ENCODE results near the gene BABAM2.

The BABAM2 gene

DNA sequence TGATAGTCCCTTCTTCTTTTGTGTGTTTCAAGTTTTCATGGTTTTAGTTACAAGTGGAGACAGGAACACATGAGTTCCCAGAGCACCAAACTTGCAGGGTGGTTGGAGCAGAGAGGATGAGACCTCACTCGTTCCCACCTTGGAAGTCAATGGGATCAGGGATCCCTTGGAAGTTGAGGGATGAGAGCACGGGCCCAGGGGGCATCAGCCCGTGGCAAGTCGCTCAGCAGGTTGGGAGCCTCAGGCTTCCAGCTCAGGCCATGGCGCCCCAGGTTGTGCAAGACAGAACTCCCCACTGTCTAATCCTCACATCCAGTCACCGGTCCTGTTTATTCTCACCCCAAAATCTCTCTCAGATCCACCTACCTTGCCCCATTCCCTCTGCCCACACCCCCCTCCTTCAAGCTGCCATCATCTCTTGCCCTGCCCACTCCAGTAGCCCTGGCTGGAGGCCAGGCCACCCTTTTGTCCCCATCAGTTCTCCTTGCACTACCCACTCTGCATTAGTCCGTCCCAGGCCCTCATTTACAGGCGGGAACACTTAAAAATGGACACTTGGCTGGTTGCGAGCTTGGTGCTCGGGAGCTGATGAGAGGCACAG, 464.5 kb downstream of the BABAM2 start:
- no peak for DNase-seq

DNA sequence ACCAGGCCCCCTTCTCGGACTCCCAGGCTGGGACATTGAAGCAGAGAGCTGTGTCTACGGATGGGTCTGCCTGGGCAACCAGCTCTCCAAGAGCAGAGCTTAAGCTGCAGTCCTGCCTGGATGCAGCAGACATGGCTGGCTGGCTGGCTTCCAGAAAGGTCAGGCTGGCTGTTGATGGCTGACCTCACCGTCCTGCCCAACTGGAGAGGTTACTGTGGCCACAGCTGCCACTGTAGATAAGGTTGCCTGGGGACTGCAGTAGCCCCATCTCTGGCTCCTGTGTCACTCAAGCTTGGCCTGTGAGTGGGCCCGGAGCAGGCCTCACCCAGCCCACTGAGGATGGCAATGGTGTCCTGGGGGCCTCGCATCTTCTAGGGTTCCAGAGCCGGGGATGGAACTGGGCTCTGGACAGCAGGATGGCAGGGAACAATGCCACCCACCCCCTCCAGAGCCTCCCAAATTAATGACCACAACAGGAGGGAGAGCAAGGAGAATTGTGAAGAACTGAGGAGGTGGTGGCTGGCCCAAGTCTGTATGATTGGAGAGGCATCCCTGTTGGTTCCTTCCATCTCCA, 465.1 kb downstream of the BABAM2 start:
- no peak for DNase-seq

DNA sequence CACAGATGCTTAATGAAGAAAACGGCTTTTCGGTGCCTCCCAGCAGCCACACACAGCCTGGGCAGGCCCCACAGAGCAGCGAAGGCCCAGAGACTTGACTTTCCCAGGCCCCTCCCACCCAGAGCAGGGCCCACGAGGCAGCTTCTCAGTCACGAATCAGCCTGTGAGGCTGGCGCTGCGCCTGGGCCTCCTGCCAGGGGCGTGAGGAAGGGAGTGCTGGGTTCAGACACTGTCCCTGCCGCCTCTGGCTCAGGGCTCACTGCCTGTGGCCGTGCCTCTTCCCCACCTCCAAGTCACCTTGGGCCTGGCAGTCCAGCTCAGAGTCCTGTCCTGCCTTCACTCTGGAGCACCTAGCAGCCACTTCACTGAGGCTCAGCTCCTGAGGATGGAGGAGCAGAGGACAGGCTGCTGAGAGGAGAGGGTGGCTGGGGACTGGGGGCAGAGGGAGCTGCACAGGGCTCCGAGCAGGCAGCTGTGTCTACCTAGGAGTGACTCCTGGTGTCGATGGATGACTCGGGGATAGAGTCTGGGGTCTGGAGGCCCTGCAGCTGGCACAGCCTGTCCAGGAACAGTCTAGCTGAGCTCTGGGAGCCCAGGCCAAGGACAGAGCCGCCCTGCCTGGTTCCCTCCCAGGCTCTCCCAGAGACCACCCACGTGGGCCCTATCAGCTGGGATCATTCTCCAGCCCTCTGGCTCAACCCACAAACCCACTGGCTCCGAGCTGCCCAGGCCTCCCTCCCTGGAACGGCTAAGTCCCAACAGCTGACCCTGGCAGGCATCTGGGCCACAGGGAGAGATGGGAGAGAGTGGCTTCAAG, 465.8 kb downstream of the BABAM2 start:
- DNase-seq: peak; percentile 91

DNA sequence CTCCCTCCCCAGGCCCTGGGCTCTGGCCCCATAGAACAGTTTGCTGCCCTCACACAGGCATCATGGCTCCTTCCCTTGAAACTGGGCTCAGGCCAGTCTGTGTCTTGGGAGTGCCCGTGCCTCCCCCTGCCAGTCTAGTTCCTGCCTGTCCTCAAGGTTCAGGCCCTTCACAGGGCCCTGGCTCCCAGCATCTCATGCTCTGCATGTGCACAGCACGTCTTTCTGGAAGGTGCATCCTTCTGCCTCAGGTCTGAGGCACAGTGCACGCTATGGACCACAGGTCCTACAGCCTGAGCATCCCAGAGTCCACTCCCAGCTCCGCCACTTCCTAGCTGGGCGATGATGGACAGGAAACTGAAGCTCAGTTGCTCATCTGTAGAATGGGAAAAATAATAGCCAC, 466.5 kb downstream of the BABAM2 start:
- no peak for DNase-seq

DNA sequence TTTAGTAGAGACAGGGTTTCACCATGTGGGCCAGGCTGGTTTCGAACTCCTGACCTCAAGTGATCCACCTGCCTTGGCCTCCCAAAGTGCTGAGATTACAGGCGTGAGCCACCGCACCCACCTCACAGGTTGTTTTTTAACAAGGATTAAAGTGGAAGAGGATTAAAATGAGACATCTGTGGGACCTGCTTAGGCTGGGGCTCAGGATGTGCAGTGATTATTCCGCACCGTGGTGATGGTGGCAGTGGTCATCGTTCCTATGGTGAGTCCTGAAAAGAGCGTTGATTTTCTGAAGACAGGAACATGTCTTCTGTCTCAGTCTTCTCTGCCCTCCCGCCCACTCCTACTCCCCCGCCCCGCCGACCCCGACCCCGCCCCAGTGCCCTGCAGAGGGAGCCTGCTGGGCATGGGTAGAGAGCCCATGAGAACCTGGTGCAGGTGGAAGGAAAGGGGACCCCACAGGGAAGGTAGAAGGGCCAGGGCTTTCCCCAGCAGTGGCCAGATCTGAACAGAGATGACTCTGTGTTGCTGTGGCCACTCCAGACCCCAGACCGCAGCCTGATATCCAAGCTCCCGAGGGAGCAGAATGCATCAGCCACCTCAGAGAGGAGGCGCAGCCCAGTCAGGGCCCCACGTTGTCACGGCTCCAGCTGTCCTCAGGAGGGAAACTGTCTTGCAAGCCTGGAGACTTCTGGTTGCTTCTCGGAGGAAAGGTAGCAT, 467.6 kb downstream of the BABAM2 start:
- DNase-seq: no peak

DNA sequence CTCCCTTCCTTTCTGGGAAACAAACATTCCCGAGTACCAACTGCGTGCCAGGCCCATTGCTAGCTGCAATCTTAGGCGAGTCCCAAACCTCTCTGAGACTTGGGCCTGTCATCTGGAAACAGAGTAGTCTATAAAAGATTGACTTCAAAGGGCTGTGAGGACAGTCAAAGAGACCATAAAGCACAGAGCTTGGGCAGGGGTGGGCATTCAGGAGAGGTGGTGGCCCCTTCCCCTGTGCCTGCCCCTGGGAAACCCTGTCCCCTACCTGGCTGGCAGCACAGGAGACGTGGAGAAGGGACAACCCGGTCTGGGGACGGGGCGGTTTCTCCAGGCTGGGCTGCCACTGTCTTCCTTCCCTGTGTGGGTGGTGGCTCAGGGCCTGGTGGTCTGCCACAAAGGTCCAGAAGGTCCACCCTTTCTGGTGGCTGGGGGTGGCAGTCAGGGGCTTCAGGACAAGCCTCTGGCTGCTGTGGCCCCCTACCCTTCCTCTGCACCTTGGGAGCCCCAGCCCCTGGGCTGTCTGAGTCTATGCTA, 468.2 kb downstream of the BABAM2 start:
- DNase-seq: no peak

DNA sequence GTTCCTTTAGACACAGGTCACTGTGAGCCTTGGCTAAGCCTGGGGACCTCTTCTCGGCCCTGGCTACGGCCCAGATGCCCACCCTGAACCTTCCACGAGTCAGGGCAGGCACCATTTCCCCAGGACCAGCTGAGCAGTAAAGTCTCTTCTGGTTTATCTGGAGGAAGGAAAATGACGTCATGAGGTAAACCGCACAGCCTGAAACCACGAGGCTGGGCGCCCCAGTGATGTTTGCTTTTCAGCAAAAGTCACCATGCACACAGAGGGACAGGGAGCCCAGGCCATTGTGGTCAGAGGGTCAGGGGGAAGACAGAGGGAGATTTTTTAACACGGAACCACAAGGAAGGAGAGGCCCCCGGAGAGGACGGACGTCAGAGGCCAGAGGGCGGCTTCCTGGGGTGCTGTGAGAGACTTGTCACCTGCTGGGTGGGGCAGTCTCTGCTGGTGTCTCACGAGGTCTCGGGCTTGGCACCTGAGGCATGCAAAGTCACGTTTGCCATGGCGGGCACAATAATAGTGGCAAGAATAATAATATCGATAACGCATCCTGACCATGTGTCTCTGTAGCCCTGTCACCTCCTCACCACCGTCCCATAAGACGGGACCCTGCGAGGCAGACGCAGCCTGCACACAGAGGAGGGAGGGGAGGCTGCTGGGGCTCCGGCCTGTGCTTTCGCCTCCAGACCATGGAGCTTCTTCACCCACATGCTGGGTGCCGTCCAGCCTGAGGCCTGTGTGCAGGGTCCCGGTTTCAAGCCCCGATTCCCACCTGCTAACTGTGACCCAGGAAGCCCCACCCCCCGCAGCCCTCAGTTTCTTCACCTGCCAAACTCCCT, 468.9 kb downstream of the BABAM2 start:
- peak; percentile 53 for DNase-seq

DNA sequence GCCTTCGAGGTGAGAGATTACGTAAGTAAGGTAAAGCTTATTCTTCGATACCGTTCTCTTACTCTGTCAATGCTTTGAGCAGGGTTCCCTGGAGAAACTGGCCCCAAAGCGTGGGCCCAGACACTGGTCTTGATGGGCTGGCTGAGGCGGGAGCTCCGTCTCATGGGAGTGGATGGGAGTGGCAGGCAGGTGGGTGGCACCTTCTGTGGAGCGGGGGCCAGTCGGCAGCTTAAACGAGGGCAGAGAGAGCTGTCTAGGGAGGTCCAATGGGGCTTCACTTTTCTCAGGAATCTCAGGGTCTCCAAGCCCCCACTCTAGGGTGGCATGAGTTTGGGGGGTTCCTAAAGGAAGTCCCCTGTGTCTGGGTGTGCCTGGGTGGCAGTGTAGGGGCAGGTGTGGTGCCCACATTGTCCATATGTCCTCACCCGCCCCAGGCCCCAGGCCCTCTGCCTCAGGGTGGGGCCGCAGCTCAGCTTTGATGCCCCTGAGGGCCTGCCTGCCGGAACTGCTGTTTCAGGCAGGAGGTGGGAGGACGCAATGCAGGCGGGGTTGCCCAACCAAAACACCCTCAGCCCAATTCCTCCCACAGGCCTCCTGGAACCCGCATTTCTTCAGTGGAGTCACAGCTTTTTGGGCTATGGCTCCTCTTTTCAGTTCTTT, 469.7 kb downstream of the BABAM2 start:
- no peak for DNase-seq

DNA sequence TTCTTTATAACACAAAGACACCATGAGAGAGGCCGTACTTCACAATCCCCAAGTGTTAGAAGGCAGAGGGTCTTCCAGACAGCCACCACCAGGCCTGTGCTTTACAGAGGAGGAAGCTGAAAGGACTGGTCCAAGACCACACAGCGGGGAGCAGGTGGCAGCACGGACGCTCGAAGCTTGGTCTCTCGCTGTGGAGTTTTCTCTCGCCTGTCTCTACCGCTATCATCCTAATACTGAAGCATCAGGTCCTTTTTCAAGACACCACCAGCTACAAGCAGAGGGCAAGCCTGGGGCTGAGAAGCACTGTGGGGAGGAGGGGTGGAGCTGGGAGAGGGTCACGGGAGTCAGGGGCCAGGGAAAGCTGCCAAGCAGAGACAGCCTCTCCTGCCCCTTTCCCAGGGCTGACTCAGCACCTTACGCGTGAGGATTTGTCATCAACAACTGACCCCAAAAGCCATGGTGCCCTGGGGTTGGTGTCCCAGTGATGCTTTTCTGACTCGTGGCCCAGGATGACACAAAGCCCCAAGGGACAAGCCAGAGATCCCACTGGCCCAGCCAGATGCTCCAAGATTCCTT, 470.3 kb downstream of the BABAM2 start:
- DNase-seq: peak; percentile 89

DNA sequence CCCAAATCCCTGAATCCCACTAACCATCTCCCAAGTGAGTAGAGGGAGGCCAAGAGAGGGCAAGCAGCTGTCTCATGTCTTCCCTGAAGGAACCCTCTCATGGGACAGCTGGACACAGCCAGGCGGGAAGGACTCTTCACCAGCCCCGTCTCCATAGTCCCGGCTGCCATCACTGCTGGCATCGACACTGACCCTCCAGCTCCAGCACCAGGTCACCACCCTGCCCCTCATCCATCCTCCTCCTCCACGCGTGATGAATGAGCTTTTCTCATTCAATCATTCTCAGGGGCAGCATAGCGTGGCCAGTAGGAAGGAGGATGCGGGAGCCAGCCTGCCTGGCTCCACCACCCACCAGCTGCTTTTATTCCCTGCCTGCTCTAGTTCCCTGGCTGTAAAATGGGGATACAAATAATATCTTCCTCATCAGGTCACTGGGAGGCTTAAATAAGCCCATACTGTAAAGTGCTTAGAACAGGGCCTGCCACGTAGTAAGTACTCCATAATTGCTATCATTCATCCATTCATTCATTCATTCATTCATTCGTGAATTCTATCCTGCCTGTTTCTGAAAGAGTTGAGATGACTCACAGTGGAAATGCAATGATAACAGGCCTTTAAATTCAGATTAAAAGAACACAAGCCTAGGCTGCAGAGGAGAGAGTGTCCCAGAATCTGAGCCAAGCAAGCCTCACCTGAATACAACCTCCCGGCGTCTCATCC, 471.6 kb downstream of the BABAM2 start:
- DNase-seq: no peak

DNA sequence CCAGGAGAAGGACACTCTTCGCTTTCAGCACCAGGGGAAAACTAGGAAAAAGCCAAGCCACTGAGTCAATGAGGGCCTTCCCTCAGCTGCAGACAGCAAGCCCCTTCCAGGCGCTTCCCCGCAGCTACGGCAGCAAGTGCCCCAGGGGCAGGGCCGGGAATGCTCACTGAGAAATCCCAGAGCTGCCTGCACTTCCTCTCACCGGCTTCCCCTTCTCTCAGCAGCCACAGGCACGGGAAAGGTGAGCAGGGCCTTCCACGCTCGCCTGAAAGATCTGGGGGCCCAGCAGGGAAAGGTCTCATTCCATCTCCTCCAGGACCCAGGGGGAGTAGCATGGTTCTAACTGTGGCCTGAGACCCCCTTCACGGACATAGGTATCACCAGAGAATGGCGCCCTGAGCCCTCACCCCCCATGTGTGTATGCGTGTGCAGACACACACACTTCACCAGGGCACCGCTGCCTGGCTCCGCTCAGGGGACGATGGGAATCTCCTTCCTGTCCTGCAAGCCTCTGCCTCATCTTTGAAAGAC, 472.5 kb downstream of the BABAM2 start:
- DNase-seq: no peak

DNA sequence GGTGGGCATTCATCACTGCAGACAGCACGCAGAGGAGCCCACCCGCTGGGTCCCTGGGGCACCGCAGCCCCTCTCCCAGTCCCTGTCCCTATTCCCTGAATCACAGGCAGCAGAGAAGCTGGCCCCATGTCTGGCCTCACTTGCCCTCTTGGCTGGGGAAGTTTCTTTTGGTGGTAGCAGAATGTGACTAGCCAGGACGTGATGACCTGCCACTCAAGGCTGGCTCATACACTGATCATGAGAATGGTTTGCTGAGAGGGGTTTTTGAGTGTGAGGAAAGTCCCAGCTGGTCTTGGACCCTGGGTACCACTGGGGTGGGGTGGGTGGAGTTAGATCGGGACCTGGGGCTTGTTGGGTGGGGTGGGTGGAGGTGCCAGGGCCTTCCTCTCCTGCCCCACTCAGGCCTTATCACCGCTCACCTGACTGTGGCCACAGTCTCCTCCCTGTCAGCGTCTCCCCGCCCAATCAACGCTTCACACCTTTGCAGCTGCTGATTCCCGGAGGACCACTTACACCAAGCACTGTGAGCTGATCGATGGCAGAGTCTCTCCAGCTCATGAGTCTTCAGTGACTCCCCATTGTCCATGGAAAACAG, 473.3 kb downstream of the BABAM2 start:
- DNase-seq: no peak

DNA sequence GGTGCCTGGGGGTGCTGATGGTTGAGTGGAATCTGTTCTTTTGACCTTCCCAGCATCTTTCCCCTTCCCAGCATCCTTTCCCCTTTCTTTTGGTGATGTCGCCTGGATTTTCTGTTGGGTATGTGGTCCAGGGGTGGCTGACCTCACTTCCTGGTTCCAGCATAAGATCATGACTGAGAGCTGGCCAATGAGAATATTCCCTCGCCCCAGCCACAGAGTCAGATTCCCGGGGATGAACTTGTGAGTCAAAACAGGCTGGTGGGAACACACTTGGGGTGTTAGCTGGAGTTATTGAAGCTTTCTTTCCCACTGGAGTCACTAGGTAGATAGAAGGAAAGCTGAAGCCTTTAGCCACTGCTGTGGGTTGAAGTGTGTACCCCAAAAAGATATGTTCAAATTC, 474.1 kb downstream of the BABAM2 start:
- DNase-seq: peak; percentile 75

DNA sequence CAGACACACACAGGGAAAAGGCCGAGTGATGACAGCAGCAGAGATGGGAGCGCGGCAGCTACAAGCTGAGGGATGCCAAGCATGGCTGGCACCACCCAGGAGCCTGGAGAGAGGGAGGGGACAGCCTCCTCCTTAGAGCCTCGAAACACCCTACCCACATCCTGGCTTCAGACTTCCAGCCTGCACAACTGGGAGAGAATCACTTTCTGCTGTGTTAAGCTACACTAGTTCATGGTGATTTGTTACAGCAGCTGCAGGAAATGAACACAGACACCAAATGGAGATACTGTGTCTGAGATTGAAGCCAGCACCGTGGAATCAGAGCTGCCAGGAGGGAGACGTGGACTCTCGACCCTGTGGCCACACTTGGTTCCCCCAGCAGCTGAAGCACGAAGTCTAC, 474.6 kb downstream of the BABAM2 start:
- DNase-seq: no peak

DNA sequence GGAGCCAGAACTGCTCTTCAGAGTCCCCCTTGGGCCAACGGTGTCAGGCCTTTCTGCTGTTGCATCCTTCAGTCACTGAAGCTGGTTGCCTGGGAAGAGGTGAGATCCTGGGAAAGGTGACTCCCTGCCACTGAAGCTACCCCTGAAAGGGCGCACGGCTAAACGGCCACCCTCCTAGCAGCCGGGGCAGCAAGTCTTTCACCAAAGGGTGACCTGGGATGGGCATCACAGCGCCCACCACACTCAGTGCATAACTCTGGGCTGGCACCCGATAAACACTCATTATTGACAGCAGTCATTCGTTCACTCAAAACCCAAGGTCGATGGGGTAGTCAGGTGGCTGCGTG, 475.6 kb downstream of the BABAM2 start:
- no peak for DNase-seq

DNA sequence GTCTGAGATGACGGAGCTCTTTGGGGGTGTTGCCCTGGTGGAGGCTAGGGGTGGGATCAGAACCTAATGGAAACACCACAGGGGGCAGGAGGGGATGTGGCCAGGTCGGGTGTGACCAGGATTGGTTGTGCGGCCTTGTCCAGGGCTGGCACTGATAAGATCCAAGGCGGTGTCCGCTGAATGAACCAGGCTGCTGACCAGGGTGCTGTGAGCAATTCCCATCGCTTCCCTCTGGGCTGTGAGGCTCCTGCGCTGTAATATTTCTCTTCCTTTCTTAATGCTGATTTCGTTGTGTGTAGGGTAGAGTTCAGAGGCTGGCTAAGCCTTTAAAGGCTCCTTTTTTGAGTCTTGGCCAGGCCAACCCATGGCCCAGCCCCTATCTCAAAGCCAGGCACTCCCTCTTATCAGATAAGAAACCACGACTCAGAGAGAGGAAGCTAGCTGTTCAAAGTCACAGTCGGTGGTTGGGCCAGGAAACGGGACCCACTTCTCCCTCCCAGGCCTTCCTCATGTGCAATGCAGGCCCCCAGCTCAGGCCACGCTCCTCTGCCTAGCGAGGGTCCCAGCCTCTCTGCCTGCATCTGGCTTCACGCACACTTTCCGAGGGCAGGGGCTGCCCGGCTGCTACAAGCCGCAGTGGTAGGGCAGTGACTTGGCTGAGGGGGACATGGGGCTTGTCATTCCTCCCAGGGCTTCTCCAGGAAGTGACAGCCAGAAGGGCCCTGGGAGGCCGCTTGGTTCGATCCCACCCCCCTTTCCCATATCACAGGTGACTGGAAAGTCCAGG, 476.2 kb downstream of the BABAM2 start:
- DNase-seq: peak; percentile 39

DNA sequence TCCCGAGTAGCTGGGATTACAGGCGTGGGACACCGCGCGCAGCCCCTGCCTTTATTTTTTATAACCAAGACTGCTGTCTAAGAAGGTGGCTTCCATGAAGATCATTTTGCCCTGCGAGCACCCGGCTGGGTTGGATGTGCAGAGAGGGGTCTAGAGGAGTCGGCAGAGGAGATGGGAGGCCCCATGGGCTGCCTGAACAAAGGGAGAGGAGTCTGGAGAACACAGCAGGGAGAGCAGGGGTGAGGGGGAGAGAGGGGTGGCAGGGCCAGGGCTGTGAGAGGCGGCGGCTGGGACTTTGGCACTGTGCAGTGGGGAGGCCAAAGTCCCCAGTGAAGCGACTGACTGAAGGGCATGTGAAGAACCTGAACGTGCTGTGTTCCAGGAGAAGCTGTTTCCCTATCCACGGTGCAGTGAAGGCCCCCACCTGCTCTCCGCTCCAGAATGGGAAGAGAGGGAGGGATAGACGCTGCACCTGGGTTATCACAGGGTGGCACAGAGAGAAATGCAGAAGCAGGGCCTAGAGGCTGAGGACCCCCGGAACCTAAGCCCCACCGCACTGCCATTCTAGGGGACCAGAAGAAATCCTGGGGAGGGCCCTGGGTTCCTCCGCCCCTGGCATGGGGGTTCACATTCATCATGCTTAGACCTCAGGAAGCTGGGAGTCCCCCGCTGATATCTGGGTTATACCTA, 477.3 kb downstream of the BABAM2 start:
- no peak for DNase-seq

DNA sequence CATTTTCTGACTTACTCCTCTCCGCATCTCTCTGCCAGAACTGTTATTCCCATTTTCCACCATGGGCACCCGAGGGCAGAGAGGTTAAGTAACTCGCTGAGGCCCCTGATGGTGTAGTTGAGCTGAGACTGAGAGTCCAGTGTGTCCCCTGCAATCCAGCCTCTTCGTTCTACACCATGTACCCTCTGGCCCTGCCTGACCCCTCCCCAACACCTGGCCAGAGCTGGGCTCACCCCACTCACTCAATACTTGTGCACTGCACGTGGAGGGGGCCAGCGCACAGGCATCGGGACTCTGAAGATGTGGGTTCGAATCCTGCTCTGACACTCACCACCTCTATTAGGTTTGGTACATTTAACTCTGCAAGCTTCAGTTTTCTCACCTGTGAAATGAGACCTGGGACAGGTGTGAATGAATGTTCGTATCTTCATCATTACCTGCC, 477.8 kb downstream of the BABAM2 start:
- no peak for DNase-seq

DNA sequence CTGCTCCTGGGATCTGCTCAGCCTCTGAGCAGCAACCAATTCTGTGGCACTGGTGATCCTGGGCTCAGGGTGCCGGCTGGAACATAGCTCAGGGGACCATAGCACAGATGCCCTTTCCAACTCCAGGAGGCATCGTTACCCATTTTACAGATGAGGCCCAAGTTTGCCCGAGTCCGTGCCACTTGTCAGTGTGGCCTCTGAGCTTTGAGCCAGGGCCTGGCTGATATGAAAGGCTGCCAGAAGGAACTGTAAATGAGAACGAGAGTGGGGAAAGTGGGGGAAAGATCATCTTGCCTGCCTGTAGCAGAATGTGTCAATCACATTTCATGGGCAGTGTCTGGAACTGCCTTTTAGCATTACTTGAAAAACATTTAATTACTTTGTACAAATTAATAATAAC, 478.8 kb downstream of the BABAM2 start:
- no peak for DNase-seq
